OCI-LY3 (cell line): Measurements from ENCODE around the gene C1QTNF12.

Source experiments
- H2AFZ ChIP-seq: fragments of 200-600, 300-600 bp; shearing (Covaris generic); 2 replicates; pipeline ENCODE4 v1.6.0; 2014; ENCODE audit warnings: antibody characterized with exemption, low read depth, low read length
- H3K27ac ChIP-seq: fragments of 200-600, 300-600 bp; sonication (generic); 2 replicates; pipeline ENCODE4 v1.5.1; 2014; ENCODE audit warnings: mild to moderate bottlenecking, low read length, moderate library complexity, mixed read lengths
- H3K27me3 ChIP-seq: fragments of 200-600, 300-600 bp; sonication (generic); 2 replicates; pipeline ENCODE4 v1.6.1; 2014; ENCODE audit warnings: low read depth, low read length, mixed read lengths
- H3K36me3 ChIP-seq: fragments of 200-600, 300-600 bp; sonication (generic); replicated peaks from 2 replicates; pipeline ENCODE3; 2014; ENCODE audit warnings: low read depth, low read length, mixed read lengths
- H3K4me1 ChIP-seq: fragments of 300-600, 200-600 bp; sonication (generic); 2 replicates; pipeline ENCODE4 v1.6.1; 2014; ENCODE audit warnings: low read length, mixed read lengths
- H3K4me2 ChIP-seq: fragments of 200-600, 300-600 bp; sonication (generic); 2 replicates; pipeline ENCODE4 v1.6.1; 2014; ENCODE audit warnings: low read length, mixed read lengths
- H3K4me3 ChIP-seq: fragments of 300-600, 200-600 bp; sonication (generic); 2 replicates; pipeline ENCODE4 v1.5.1; 2014; ENCODE audit warnings: antibody characterized with exemption, mild to moderate bottlenecking, low read length, moderate library complexity
- H3K79me2 ChIP-seq: fragments of 300-600, 200-600 bp; shearing (Covaris generic); 2 replicates; pipeline ENCODE4 v1.6.1; 2014; ENCODE audit warnings: mild to moderate bottlenecking, low read length, mixed read lengths
- H3K9ac ChIP-seq: fragments of 300-600, 200-600 bp; shearing (Covaris generic); 2 replicates; pipeline ENCODE4 v1.6.0; 2014; ENCODE audit warnings: mild to moderate bottlenecking, low read length, moderate library complexity
- H3K9me3 ChIP-seq: fragments of 200-600, 300-600 bp; shearing (Covaris generic); 2 replicates; pipeline ENCODE4 v1.6.1; 2014; ENCODE audit warnings: low read length, mixed read lengths; ENCODE audit not compliant: insufficient read depth
- H4K20me1 ChIP-seq: fragments of 200-600, 300-600 bp; sonication (generic); 2 replicates; pipeline ENCODE4 v1.6.1; 2016; ENCODE audit warnings: low read length, mixed read lengths; ENCODE audit not compliant: insufficient read depth
- EZH2phosphoT487 ChIP-seq: fragments of 200-600 bp; shearing (Covaris generic); IDR thresholded peaks from 2 replicates; pipeline ENCODE4 v1.6.1; 2018; ENCODE audit warnings: antibody characterized with exemption, mixed run types, low read depth
- TF ChIP-seq, protein P1 (sequence below): fragments of 200-600, 300-600 bp; sonication (generic); IDR thresholded peaks from 2 replicates; pipeline ENCODE4 v1.5.1; 2014; ENCODE audit warnings: antibody characterized with exemption, low read length, low read depth

The C1QTNF12 gene

DNA sequence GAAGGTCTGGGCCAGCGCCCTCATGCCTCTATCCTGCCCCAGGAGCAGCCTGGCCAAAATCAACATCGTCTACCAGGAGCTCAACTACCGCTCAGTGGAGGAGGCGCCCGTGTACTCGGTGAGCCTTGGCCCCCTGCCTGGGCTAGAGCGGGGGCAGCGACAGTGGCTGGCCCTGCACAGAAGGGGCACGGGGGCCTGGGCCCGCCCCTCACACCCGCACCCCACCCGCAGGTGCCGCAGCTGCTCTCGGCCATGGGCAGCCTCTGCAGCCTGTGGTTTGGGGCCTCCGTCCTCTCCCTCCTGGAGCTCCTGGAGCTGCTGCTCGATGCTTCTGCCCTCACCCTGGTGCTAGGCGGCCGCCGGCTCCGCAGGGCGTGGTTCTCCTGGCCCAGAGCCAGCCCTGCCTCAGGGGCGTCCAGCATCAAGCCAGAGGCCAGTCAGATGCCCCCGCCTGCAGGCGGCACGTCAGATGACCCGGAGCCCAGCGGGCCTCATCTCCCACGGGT, 44.6 kb upstream of the C1QTNF12 start:
- Histone ChIP-seq H4K20me1 (no peaks in the 10 kb centered on the region), H3K79me2 (no peaks in the 10 kb centered on the region), H3K4me1 (no peaks in the 10 kb centered on the region), H3K4me3 (no peak overlapping the region), H3K4me2 (no peak overlapping the region), H3K27me3 (no peaks in the 10 kb centered on the region), H3K9me3 (no peaks in the 10 kb centered on the region), H3K27ac (no peak overlapping the region), H2AFZ (no peak overlapping the region), H3K36me3 (no peaks in the 10 kb centered on the region), H3K9ac (no peak overlapping the region)
- TF ChIP-seq EZH2phosphoT487 = no peak
- TF ChIP-seq, protein P1, sequence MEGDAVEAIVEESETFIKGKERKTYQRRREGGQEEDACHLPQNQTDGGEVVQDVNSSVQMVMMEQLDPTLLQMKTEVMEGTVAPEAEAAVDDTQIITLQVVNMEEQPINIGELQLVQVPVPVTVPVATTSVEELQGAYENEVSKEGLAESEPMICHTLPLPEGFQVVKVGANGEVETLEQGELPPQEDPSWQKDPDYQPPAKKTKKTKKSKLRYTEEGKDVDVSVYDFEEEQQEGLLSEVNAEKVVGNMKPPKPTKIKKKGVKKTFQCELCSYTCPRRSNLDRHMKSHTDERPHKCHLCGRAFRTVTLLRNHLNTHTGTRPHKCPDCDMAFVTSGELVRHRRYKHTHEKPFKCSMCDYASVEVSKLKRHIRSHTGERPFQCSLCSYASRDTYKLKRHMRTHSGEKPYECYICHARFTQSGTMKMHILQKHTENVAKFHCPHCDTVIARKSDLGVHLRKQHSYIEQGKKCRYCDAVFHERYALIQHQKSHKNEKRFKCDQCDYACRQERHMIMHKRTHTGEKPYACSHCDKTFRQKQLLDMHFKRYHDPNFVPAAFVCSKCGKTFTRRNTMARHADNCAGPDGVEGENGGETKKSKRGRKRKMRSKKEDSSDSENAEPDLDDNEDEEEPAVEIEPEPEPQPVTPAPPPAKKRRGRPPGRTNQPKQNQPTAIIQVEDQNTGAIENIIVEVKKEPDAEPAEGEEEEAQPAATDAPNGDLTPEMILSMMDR = no peak

DNA sequence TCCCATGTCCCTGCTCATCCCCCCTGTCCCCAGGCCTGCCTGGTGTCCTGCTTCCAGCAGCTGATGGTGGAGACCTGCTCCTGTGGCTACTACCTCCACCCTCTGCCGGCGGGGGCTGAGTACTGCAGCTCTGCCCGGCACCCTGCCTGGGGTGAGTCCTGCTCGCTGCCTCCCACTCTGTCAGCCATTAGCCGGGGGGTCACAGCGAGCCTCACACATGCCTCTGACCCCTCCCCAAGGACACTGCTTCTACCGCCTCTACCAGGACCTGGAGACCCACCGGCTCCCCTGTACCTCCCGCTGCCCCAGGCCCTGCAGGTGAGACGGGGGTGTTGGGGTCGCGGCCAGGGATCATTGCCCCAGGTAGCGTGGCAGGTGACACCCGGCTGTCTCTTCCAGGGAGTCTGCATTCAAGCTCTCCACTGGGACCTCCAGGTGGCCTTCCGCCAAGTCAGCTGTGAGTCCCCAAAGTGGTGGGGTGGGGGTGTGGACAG, 43.8 kb upstream of the C1QTNF12 start:
- H3K36me3 ChIP-seq = no peaks in the 10 kb centered on the region
- no peaks in the 10 kb centered on the region for H3K27me3 ChIP-seq
- no peaks in the 10 kb centered on the region for H3K9me3 ChIP-seq
- H3K79me2 ChIP-seq = no peaks in the 10 kb centered on the region
- no peak overlapping the region for H3K9ac ChIP-seq
- TF ChIP-seq, protein P1 = no peak
- no peak for TF ChIP-seq EZH2phosphoT487
- no peak overlapping the region for H2AFZ ChIP-seq
- no peaks in the 10 kb centered on the region for H4K20me1 ChIP-seq
- H3K4me2 ChIP-seq = no peak overlapping the region
- no peak overlapping the region for H3K4me3 ChIP-seq
- H3K27ac ChIP-seq = no peak overlapping the region
- H3K4me1 ChIP-seq = no peaks in the 10 kb centered on the region

GRCh38 chr1:1287288-1288110, 41.0 kb upstream of the C1QTNF12 start:
- H3K36me3 ChIP-seq = no peaks in the 10 kb centered on the region

More at GRCh38 chr1:1287288-1288110, 41.0 kb upstream of the C1QTNF12 start:
- no peak overlapping the region for H3K4me3 ChIP-seq
- H4K20me1 ChIP-seq = no peaks in the 10 kb centered on the region
- no peak overlapping the region for H2AFZ ChIP-seq
- peaks cover 3% of the 10 kb centered on the region; the same call in 1 of the 2 replicates for H3K4me1 ChIP-seq
- H3K79me2 ChIP-seq = no peaks in the 10 kb centered on the region
- H3K27ac ChIP-seq = no peak overlapping the region
- no peaks in the 10 kb centered on the region for H3K9me3 ChIP-seq
- H3K27me3 ChIP-seq = no peaks in the 10 kb centered on the region
- H3K4me2 ChIP-seq = no peak overlapping the region
- TF ChIP-seq, protein P1 = no peak
- H3K9ac ChIP-seq = no peak overlapping the region
